Naive thymus-derived CD4-positive, alpha-beta T cell (primary cell): ENCODE data around the gene CADM1. TPM values are rescaled to one million over a fixed set of nuclear protein-coding genes. Genes with fewer than 3 reads are reported as not detected.

Experiments used
- ATAC-seq: fragments of 150-1000 bp; cut with Tn5 transposase; 2 replicates; pipeline ENCODE4 v1.10.0; 2021; ENCODE audit warnings: mild to moderate bottlenecking, moderate library complexity
- CTCF ChIA-PET: fragments of 350-600 bp; sonication (Branson Sonifier 250); formaldehyde crosslinking; loops from one replicate; lab custom pipeline; 2021; ENCODE audit warnings: antibody characterized with exemption; lab: Charles Lee
- POLR2A ChIA-PET: fragments of 350-600 bp; sonication (Branson Sonifier 250); formaldehyde crosslinking; loops from one replicate; lab custom pipeline; 2021; ENCODE audit warnings: antibody characterized with exemption, inconsistent platforms; lab: Charles Lee
- DNase-seq, 9 donors: peaks; one replicate each; pipeline versions ENCODE4 v3.0.0 to v3.0.0-alpha.2; 2020 to 2022; ENCODE audit warnings: mixed read lengths in 1 of 9
- H3K27ac ChIP-seq: one replicate; pipeline ENCODE4 v1.7.0; 2013; ENCODE audit warnings: mild to moderate bottlenecking, low read depth, low read length, moderate library complexity
- H3K27me3 ChIP-seq, 2 donors: one replicate each; pipeline ENCODE4 v1.7.0; 2013; ENCODE audit warnings: low read length in 2 of 2, mild to moderate bottlenecking in 2 of 2, moderate library complexity in 2 of 2; ENCODE audit not compliant: control insufficient read depth in 2 of 2, insufficient read depth in 2 of 2
- H3K36me3 ChIP-seq, 3 experiments: 1 replicate in 2 of 3; 2 replicates in 1 of 3; pipeline ENCODE4 v1.7.0; 2013; ENCODE audit warnings: low read length in 3 of 3, mild to moderate bottlenecking in 3 of 3, moderate library complexity in 1 of 3; ENCODE audit not compliant: insufficient read depth in 3 of 3, control insufficient read depth in 2 of 3
- H3K4me1 ChIP-seq, 2 donors: one replicate each; pipeline ENCODE4 v1.7.0; 2013; ENCODE audit warnings: low read length in 2 of 2, mild to moderate bottlenecking in 2 of 2, moderate library complexity in 1 of 2; ENCODE audit not compliant: control insufficient read depth in 2 of 2, insufficient read depth in 2 of 2
- H3K4me3 ChIP-seq: 2 replicates; pipeline ENCODE4 v1.7.0; 2013; ENCODE audit warnings: mild to moderate bottlenecking, low read length
- H3K9me3 ChIP-seq, 3 experiments: 1 replicate in 2 of 3; 2 replicates in 1 of 3; pipeline ENCODE4 v1.7.0; 2013; ENCODE audit warnings: low read length in 3 of 3; ENCODE audit not compliant: control insufficient read depth in 2 of 3
- H3K27ac Mint-ChIP-seq, 9 donors: one replicate each; pipeline ENCODE4 v1.8.0; 2020 to 2022; ENCODE audit warnings: mixed read lengths in 9 of 9, mild to moderate bottlenecking in 8 of 9, moderate library complexity in 5 of 9, inconsistent platforms in 2 of 9
- H3K27me3 Mint-ChIP-seq, 5 donors: one replicate each; pipeline ENCODE4 v1.8.0; 2021 to 2022; ENCODE audit warnings: mixed read lengths in 5 of 5, mild to moderate bottlenecking in 1 of 5
- H3K36me3 Mint-ChIP-seq, 5 donors: one replicate each; pipeline ENCODE4 v1.8.0; 2020 to 2022; ENCODE audit warnings: mixed read lengths in 5 of 5, mild to moderate bottlenecking in 3 of 5, inconsistent platforms in 1 of 5
- H3K4me1 Mint-ChIP-seq, 7 donors: one replicate each; pipeline ENCODE4 v1.8.0; 2020 to 2022; ENCODE audit warnings: mixed read lengths in 7 of 7, mild to moderate bottlenecking in 3 of 7, inconsistent platforms in 1 of 7
- H3K4me3 Mint-ChIP-seq, 10 donors: one replicate each; pipeline ENCODE4 v1.8.0; 2020 to 2022; ENCODE audit warnings: mild to moderate bottlenecking in 10 of 10, mixed read lengths in 10 of 10, moderate library complexity in 6 of 10, inconsistent platforms in 2 of 10
- H3K9me3 Mint-ChIP-seq, 11 donors: one replicate each; pipeline ENCODE4 v1.8.0; 2020 to 2022; ENCODE audit warnings: mixed read lengths in 11 of 11, mild to moderate bottlenecking in 4 of 11, inconsistent platforms in 1 of 11, moderate library complexity in 1 of 11
- intact Hi-C, 2 donors: fragments of 100-400 bp; cut with micrococcal nuclease; formaldehyde crosslinking; loops; one replicate each; pipeline ENCODE4 v1.15.1; 2023
- polyA plus RNA-seq, 2 donors: library from polyadenylated mRNA; unstranded; fragments of 300-500 nt; fragmentation: Illumina TruSeq; gene quantifications; one replicate each; pipeline ENCODE4 v1.2.3, GENCODE V29; 2021
- total RNA-seq, 6 experiments: library from RNA in 5 of 6; stranded (reverse) in 5 of 6; gene quantifications; 1 replicate in 5 of 6; 2 replicates in 1 of 6; pipeline ENCODE4 v1.2.3 and lab custom pipeline; 2021 to 2026

The CADM1 gene
- total and polyA plus RNA-seq, 7 experiments from 2014 or later: 0.29 to 2.7 (median 0.69) TPM

DNA sequence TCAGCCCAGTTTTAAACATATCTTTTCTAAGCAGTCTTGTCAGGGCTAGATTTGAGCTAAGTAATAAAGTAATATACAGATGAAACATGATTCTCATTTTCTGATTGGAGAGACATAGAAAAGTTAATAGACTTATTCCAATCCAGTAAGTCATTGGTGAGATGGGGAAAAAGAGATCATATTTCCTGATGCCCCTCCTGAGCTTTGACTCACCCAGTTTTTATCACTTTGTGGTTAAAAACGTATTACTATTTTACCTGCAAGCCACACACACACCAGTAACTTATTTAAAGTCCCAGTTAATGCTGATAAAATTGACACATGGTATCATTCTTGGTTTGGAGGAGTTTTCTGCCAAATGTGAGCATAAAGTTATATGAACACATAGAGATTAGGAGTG lies 306.8 kb downstream of the CADM1 start:
- ChIA-PET CTCF (no interaction called here), POLR2A (no interaction called here)
- no peak for ATAC-seq
- Mint-ChIP-seq H3K4me3 (no peak overlapping the region), H3K36me3 (no peaks in the 10 kb centered on the region), H3K9me3 (peaks cover 0 to 2% (median 0%) of the 10 kb centered on the region in 11 donors), H3K4me1 (peaks cover 0 to 4% (median 0%) of the 10 kb centered on the region in 7 donors), H3K27me3 (peaks cover 0 to 14% (median 0%) of the 10 kb centered on the region in 5 donors), H3K27ac (no peak overlapping the region)
- no peaks in the 10 kb centered on the region for H3K9me3 ChIP-seq
- H3K4me1 ChIP-seq: peaks cover 0 to 4% of the 10 kb centered on the region in 2 donors
- H3K27ac ChIP-seq: no peak overlapping the region
- intact Hi-C loops: no loop called here
- H3K4me3 ChIP-seq: no peak overlapping the region
- no peaks in the 10 kb centered on the region for H3K36me3 ChIP-seq
- no peaks in the 10 kb centered on the region for H3K27me3 ChIP-seq
- no peak for DNase-seq

DNA sequence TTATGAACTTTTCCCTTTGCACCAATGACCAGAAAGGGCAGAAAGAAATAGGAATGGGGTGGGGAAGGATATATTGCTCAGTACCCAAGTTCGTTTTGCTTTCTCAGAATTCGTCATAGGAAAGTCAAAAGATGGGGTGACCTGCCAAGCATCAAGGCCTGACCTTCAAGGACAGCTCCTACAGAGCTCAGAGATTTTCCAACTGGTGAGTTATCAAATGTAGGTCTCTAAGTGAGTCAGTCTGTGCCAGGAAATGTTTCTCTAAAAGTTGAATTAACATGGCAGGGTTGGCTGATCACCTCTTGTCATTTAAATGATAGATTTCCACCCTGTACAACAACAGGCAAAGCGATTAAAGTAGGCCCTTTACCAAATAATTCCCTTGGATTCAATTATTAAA lies 307.2 kb downstream of the CADM1 start:
- intact Hi-C loops: no loop called here
- peaks cover 0 to 14% (median 0%) of the 10 kb centered on the region in 5 donors for H3K27me3 Mint-ChIP-seq
- no peaks in the 10 kb centered on the region for H3K36me3 ChIP-seq
- H3K27me3 ChIP-seq: no peaks in the 10 kb centered on the region
- peaks cover 0 to 2% (median 0%) of the 10 kb centered on the region in 11 donors for H3K9me3 Mint-ChIP-seq
- CTCF ChIA-PET: no interaction called here
- POLR2A ChIA-PET: no interaction called here
- peaks cover 0 to 4% of the 10 kb centered on the region in 2 donors for H3K4me1 ChIP-seq
- no peak overlapping the region for H3K4me3 Mint-ChIP-seq
- DNase-seq: no peak
- no peak overlapping the region for H3K4me3 ChIP-seq
- no peaks in the 10 kb centered on the region for H3K9me3 ChIP-seq
- H3K36me3 Mint-ChIP-seq: no peaks in the 10 kb centered on the region
- ATAC-seq: no peak
- H3K27ac Mint-ChIP-seq: no peak overlapping the region
- H3K27ac ChIP-seq: no peak overlapping the region
- peaks cover 0 to 4% (median 0%) of the 10 kb centered on the region in 7 donors for H3K4me1 Mint-ChIP-seq

DNA sequence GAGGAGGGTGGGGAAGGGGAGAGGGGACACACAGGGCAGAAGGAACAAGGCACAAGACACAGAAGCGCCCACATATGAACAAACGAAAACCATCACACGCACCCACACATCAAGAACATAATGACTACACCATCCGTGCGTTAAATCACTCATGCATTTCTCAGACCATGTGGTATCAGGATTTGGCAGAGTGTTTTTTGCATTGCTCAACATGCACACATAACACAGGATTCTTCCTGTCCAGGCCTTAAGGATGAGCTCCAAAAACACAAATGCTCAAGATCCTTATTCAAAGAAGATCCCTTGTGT lies 309.5 kb downstream of the CADM1 start:
- H3K4me3 ChIP-seq: no peak overlapping the region
- peak overlapping the region in 1 of 9 donors; percentile 60 for H3K27ac Mint-ChIP-seq
- peaks cover 0 to 4% (median 0%) of the 10 kb centered on the region in 7 donors for H3K4me1 Mint-ChIP-seq
- H3K27me3 ChIP-seq: no peaks in the 10 kb centered on the region
- H3K9me3 ChIP-seq: no peaks in the 10 kb centered on the region
- peaks cover 0 to 2% (median 0%) of the 10 kb centered on the region in 11 donors for H3K9me3 Mint-ChIP-seq
- DNase-seq (no peak), ATAC-seq (no peak)
- peaks cover 0 to 4% of the 10 kb centered on the region in 2 donors for H3K4me1 ChIP-seq
- no peaks in the 10 kb centered on the region for H3K36me3 ChIP-seq
- POLR2A ChIA-PET: no interaction called here
- H3K4me3 Mint-ChIP-seq: no peak overlapping the region
- intact Hi-C loops: no loop called here
- no peaks in the 10 kb centered on the region for H3K36me3 Mint-ChIP-seq
- CTCF ChIA-PET: no interaction called here
- no peak overlapping the region for H3K27ac ChIP-seq
- peaks cover 0 to 11% (median 4%) of the 10 kb centered on the region in 5 donors for H3K27me3 Mint-ChIP-seq

DNA sequence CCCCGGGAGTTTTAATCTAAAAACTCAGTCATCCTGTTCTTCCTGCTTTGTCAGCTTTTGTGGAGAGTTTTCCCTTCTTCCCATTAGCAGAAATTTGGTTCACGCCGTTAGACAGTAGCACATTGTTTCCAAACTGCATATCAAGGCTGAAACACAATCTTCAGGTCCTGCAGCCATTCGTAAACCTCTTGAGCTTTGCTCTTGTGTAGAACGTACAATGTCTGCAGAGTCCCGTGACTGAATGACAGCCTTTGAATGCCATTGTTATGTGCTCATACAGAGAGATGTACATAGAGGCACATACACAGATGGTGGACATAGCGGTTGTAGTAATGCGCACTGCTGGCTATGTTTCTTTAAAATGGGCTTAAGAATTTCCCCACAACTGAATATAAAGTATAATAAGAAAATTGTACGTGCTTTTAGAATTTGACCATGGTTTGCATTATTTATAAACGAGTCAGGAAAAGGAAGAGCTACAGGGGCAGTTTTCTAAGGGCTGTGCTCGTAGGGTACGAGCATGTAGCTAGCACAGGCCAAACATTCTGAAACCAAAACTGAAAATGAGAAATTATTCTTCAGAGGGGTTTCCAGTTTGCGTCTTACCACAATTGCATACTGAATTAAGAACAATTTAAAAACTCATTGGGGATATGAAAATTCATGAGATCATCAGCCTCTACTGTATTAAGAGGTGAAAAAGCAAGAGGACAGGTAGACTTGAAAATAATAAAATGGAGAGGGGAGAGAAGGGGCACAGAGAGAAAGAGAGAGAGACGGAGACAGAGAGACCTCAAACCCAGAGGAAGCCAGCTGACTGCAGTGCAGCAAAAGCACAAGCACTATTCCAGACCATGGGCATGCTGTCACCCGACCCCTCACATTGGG lies 310.1 kb downstream of the CADM1 start:
- Histone ChIP-seq H3K4me3 (no peak overlapping the region), H3K27me3 (no peaks in the 10 kb centered on the region), H3K4me1 (peaks cover 0 to 4% of the 10 kb centered on the region in 2 donors), H3K36me3 (no peaks in the 10 kb centered on the region), H3K27ac (no peak overlapping the region), H3K9me3 (no peaks in the 10 kb centered on the region)
- no peak for DNase-seq
- ChIA-PET POLR2A (no interaction called here), CTCF (no interaction called here)
- ATAC-seq: no peak
- H3K9me3 Mint-ChIP-seq: peaks cover 0 to 2% (median 0%) of the 10 kb centered on the region in 11 donors
- H3K4me3 Mint-ChIP-seq: peak overlapping the region in 1 of 10 donors; percentile 34
- intact Hi-C loops: no loop called here
- no peaks in the 10 kb centered on the region for H3K36me3 Mint-ChIP-seq
- peaks cover 0 to 4% (median 0%) of the 10 kb centered on the region in 7 donors for H3K4me1 Mint-ChIP-seq
- H3K27ac Mint-ChIP-seq: peak overlapping the region in 1 of 9 donors; percentile 60
- H3K27me3 Mint-ChIP-seq: peaks cover 0 to 6% (median 6%) of the 10 kb centered on the region in 5 donors

DNA sequence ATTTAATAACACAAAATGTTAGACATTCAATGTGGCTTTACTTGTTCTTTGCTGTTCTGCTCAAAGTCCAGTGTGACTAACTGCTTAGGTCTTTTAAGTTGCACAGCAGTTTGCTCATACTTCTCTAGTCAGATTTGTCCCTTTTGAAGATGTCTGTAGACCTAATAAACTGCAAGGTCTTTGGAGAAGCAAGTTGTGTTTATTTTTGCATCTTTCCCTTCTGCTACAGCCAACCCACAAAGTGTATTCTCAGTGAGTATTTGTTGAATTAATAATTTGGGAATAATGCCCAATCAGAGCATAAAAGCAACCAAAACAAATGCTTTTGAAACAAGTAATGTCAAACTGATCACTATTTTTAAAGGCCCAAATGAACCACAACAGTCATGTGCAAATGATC lies 312.5 kb downstream of the CADM1 start:
- POLR2A ChIA-PET: no interaction called here

DNA sequence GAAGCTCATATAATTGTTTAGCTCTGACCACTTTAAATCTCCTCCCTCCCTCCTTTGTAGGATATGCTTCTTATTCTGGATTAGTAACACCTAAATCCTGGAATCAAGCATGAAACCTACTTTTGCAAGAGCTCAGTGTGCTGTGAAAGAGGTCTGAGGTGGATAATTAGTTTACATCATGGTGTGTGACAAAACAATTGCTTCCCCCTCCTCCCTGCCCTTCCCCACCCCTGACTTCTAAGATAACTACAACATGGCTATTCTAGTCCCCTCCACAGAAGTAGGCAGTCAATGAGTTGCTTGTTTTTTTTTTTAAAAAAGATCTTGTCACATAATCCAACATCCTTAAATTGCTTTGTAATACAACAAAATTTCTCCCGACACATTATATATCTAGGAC lies 314.0 kb downstream of the CADM1 start:
- intact Hi-C loops: no loop called here
- H3K27me3 Mint-ChIP-seq: peaks cover 0 to 15% (median 6%) of the 10 kb centered on the region in 5 donors
- no peak for DNase-seq
- H3K27me3 ChIP-seq: no peaks in the 10 kb centered on the region
- no peak overlapping the region for H3K4me3 ChIP-seq
- H3K9me3 Mint-ChIP-seq: peaks cover 0 to 2% (median 0%) of the 10 kb centered on the region in 11 donors
- no peak overlapping the region for H3K4me3 Mint-ChIP-seq
- no peak overlapping the region for H3K27ac ChIP-seq
- peaks cover 0 to 4% of the 10 kb centered on the region in 2 donors for H3K4me1 ChIP-seq
- H3K4me1 Mint-ChIP-seq: peaks cover 0 to 4% (median 0%) of the 10 kb centered on the region in 7 donors
- H3K36me3 Mint-ChIP-seq: no peaks in the 10 kb centered on the region
- CTCF ChIA-PET: no interaction called here
- ATAC-seq: no peak
- H3K36me3 ChIP-seq: no peaks in the 10 kb centered on the region
- H3K9me3 ChIP-seq: no peaks in the 10 kb centered on the region
- POLR2A ChIA-PET: no interaction called here
- H3K27ac Mint-ChIP-seq: no peak overlapping the region

More for the DNA sequence above, 312.5 kb downstream of the CADM1 start:
- H3K4me3 Mint-ChIP-seq: no peak overlapping the region
- H3K36me3 Mint-ChIP-seq: no peaks in the 10 kb centered on the region
- CTCF ChIA-PET: no interaction called here
- DNase-seq: no peak
- no peak overlapping the region for H3K27ac Mint-ChIP-seq
- H3K4me1 Mint-ChIP-seq: peaks cover 0 to 4% (median 0%) of the 10 kb centered on the region in 7 donors
- ATAC-seq: no peak
- Histone ChIP-seq H3K9me3 (no peaks in the 10 kb centered on the region), H3K4me3 (no peak overlapping the region), H3K4me1 (peaks cover 0 to 4% of the 10 kb centered on the region in 2 donors), H3K27ac (no peak overlapping the region), H3K27me3 (no peaks in the 10 kb centered on the region), H3K36me3 (no peaks in the 10 kb centered on the region)
- peaks cover 0 to 8% (median 3%) of the 10 kb centered on the region in 5 donors for H3K27me3 Mint-ChIP-seq
- peaks cover 0 to 2% (median 0%) of the 10 kb centered on the region in 11 donors for H3K9me3 Mint-ChIP-seq
- intact Hi-C loops: no loop called here
